CD4-positive, CD25-positive, alpha-beta regulatory T cell (primary cell): ENCODE results near the gene CD84. TPM values are rescaled to one million over a fixed set of nuclear protein-coding genes. Genes with fewer than 3 reads are reported as not detected.
A peak's percentile ranks its signal among the peaks of the same experiment; 100 is the strongest.
"Not testable (repeated sequence)": the region's sequence is repeated elsewhere in the genome, so short reads cannot be mapped to it uniquely, and the experiment has no call there.

Source experiments
- ATAC-seq, 2 donors: fragments of 150-1000 bp; cut with Tn5 transposase; one replicate each; pipeline ENCODE4 v1.10.0; 2021; ENCODE audit warnings: low read depth in 2 of 2, moderate number of reproducible peaks in 2 of 2, moderate library complexity in 1 of 2
- DNase-seq, 3 donors: peaks; one replicate each; pipeline versions ENCODE4 v3.0.0 to v3.0.0-alpha.2; 2012 to 2022; ENCODE audit warnings: mixed read lengths in 1 of 3
- H3K27ac ChIP-seq: one replicate; pipeline ENCODE4 v1.7.0; 2013; ENCODE audit warnings: mild to moderate bottlenecking, low read length; ENCODE audit not compliant: insufficient read depth, poor library complexity, severe bottlenecking
- H3K27me3 ChIP-seq: one replicate; pipeline ENCODE4 v1.7.0; 2013; ENCODE audit warnings: low read length; ENCODE audit not compliant: control insufficient read depth, insufficient read depth
- H3K36me3 ChIP-seq: one replicate; pipeline ENCODE4 v1.7.0; 2013; ENCODE audit warnings: mild to moderate bottlenecking, low read length, moderate library complexity; ENCODE audit not compliant: control insufficient read depth, insufficient read depth
- H3K4me1 ChIP-seq: 2 replicates; pipeline ENCODE4 v1.7.0; 2013; ENCODE audit warnings: mild to moderate bottlenecking, low read length; ENCODE audit not compliant: insufficient read depth, control insufficient read depth, poor library complexity, severe bottlenecking
- H3K4me3 ChIP-seq: one replicate; pipeline ENCODE4 v1.7.0; 2013; ENCODE audit warnings: low read depth, mild to moderate bottlenecking, low read length, moderate library complexity
- H3K9me3 ChIP-seq, 2 experiments: 1 replicate in 1 of 2; 2 replicates in 1 of 2; pipeline ENCODE4 v1.7.0; 2013; ENCODE audit warnings: low read length in 2 of 2, mild to moderate bottlenecking in 1 of 2, moderate library complexity in 1 of 2; ENCODE audit not compliant: control insufficient read depth in 2 of 2
- H3K27ac Mint-ChIP-seq, 3 donors: one replicate each; pipeline ENCODE4 v1.8.0; 2020 to 2022; ENCODE audit warnings: mild to moderate bottlenecking in 3 of 3, mixed read lengths in 3 of 3, moderate library complexity in 2 of 3
- H3K27me3 Mint-ChIP-seq: one replicate; pipeline ENCODE4 v1.8.0; 2022; ENCODE audit warnings: mild to moderate bottlenecking, mixed read lengths
- H3K36me3 Mint-ChIP-seq: one replicate; pipeline ENCODE4 v1.8.0; 2020; ENCODE audit warnings: mixed read lengths
- H3K4me1 Mint-ChIP-seq, 4 donors: one replicate each; pipeline ENCODE4 v1.8.0; 2020 to 2022; ENCODE audit warnings: mixed read lengths in 4 of 4, mild to moderate bottlenecking in 1 of 4
- H3K4me3 Mint-ChIP-seq, 4 donors: one replicate each; pipeline ENCODE4 v1.8.0; 2020 to 2022; ENCODE audit warnings: mild to moderate bottlenecking in 4 of 4, mixed read lengths in 4 of 4, moderate library complexity in 3 of 4
- H3K9me3 Mint-ChIP-seq, 7 donors: one replicate each; pipeline ENCODE4 v1.8.0; 2020 to 2022; ENCODE audit warnings: mixed read lengths in 7 of 7, mild to moderate bottlenecking in 3 of 7, moderate library complexity in 2 of 7
- polyA plus RNA-seq, 4 donors: library from polyadenylated mRNA; unstranded; fragments of 300-500 nt; fragmentation: Illumina TruSeq; gene quantifications; one replicate each; pipeline ENCODE4 v1.2.3, GENCODE V29; 2021
- total RNA-seq: library from RNA; stranded (reverse); gene quantifications from one replicate; pipeline ENCODE4 v1.2.3, GENCODE V29; 2022

CD84 gene, protein sequence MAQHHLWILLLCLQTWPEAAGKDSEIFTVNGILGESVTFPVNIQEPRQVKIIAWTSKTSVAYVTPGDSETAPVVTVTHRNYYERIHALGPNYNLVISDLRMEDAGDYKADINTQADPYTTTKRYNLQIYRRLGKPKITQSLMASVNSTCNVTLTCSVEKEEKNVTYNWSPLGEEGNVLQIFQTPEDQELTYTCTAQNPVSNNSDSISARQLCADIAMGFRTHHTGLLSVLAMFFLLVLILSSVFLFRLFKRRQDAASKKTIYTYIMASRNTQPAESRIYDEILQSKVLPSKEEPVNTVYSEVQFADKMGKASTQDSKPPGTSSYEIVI
- total RNA-seq (135 TPM), polyA plus RNA-seq (10 to 100 TPM; 20.7 to 36.4 (median 27.1) TPM)

DNA sequence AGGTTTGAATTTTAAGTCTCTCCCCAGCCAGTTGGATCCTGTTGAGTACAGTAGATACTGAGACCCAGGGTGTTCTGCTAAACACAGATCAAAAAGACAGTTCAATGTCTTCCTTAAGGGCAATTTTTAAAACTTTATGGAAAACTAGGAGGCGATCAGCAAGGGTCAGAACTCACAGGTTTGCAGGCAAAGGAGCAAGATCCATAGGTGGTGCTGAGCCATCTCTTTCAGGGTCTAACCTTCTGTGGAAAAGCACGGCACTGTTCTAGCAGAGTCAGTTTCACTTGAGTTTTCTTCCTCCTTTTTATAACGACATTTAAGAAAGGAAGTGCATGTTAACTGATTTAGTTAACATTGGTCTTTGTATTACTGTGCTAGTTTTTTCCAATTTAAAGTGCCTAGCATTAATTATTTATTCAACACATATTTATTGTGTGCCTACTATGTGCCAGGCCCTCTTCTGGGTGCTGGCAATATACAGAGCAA, at the start of gene CD84:
Gene CD84 (minus strand): TSS at position 281 of the 486 bp plus-strand sequence. CDS start 59 bp downstream, at position 222.
- H3K36me3 Mint-ChIP-seq: peaks cover 7% of the 10 kb centered on the region
- H3K4me3 ChIP-seq: peak within 1 kb of the TSS; percentile 96
- peaks cover 40% of the 10 kb centered on the region for H3K4me1 ChIP-seq
- peak within 1 kb of the TSS; percentile 92 to 99 (median 95) for H3K27ac Mint-ChIP-seq
- no peaks in the 10 kb centered on the region for H3K36me3 ChIP-seq
- ATAC-seq (peak; percentile 41 to 45), DNase-seq (peak in 1 of 3 donors; percentile 56)
- H3K27ac ChIP-seq: peak within 1 kb of the TSS; percentile 75
- peaks cover 40 to 76% (median 60%) of the 10 kb centered on the region in 4 donors for H3K4me1 Mint-ChIP-seq
- H3K9me3 Mint-ChIP-seq: peaks cover 0 to 10% (median 0%) of the 10 kb centered on the region in 7 donors
- no peaks in the 10 kb centered on the region for H3K27me3 ChIP-seq
- H3K9me3 ChIP-seq: no peaks in the 10 kb centered on the region
- H3K27me3 Mint-ChIP-seq: no peaks in the 10 kb centered on the region
- H3K4me3 Mint-ChIP-seq: peak within 1 kb of the TSS; percentile 93 to 94 (median 94)

DNA sequence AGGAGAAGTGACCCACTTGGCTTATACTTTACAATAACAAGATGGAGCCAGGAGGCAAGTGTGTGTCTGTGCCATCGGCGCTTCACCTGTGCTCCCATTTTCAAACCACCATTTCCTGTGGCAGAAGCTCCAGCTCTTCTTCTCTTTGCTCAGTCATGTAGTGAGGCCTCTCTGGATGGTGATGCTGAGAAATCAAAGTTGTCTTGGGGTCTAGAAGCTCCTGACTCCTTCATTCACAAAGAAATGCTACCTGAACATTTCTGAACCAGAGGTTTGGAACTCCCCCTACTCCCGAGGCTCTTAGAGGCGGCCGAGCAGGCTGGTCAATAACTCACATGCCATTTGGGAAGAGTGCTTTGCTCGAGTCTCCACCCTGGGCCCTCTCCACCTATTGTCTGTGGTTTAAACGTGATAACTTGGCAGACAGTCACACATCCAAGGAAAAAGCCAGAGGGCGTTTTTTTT, 49.5 kb upstream of the CD84 start:
- Mint-ChIP-seq H3K4me3 (peak overlapping the region; percentile 84 to 92 (median 85)), H3K27ac (peak overlapping the region; percentile 92 to 99 (median 96)), H3K36me3 (peaks cover 58% of the 10 kb centered on the region), H3K4me1 (peaks cover 62 to 99% (median 87%) of the 10 kb centered on the region in 4 donors), H3K9me3 (peaks cover 0 to 1% (median 0%) of the 10 kb centered on the region in 7 donors), H3K27me3 (no peaks in the 10 kb centered on the region)
- Histone ChIP-seq H3K4me1 (peaks cover 100% of the 10 kb centered on the region), H3K4me3 (peak overlapping the region; percentile 54), H3K27me3 (no peaks in the 10 kb centered on the region), H3K27ac (peak overlapping the region; percentile 99), H3K9me3 (no peaks in the 10 kb centered on the region), H3K36me3 (peaks cover 26% of the 10 kb centered on the region)
- ATAC-seq (peak in 1 of 2 donors; percentile 12), DNase-seq (peak in 2 of 3 donors; percentile 58 to 73)

DNA sequence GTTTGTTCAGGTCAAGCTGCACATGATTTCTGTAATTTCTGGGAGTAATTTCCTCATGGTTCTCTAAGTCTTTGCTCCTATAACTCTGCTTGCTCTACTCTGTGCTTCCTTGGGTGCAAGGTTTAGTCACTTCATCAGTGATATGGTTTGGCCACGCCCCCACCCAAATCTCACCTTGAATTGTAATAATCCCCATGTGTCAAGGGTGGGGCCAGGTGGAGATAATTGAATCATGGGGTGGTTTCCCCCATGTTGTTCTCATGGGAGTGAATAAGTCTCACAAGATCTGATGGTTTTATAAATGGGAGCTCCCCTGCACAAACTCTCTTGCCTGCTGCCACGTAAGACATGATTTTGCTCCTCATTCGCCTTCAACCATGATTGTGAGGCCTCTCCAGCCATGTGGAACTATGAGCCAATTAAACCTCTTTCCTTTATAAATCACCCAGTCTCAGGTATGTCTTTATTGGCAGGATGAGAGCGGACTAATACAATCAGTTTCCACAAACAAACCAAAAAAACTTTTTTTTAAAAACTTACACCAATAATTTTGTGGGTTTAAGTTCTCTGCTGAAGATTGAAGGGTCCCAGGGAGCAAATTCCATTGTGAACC, 48.5 kb upstream of the CD84 start:
- ATAC-seq, H3K9me3 ChIP-seq, H3K27me3 Mint-ChIP-seq, H3K9me3 Mint-ChIP-seq, H3K27me3 ChIP-seq: not testable (repeated sequence)
- Histone ChIP-seq H3K36me3 (peaks cover 21% of the 10 kb centered on the region), H3K4me3 (peak overlapping the region; percentile 72), H3K27ac (peak overlapping the region; percentile 99), H3K4me1 (peaks cover 100% of the 10 kb centered on the region)
- Mint-ChIP-seq H3K4me1 (peaks cover 65 to 99% (median 87%) of the 10 kb centered on the region in 4 donors), H3K36me3 (peaks cover 58% of the 10 kb centered on the region), H3K27ac (peak overlapping the region; percentile 91 to 96 (median 92)), H3K4me3 (peak overlapping the region; percentile 45 to 85 (median 76))
- DNase-seq: peak in 1 of 3 donors; percentile 51

DNA sequence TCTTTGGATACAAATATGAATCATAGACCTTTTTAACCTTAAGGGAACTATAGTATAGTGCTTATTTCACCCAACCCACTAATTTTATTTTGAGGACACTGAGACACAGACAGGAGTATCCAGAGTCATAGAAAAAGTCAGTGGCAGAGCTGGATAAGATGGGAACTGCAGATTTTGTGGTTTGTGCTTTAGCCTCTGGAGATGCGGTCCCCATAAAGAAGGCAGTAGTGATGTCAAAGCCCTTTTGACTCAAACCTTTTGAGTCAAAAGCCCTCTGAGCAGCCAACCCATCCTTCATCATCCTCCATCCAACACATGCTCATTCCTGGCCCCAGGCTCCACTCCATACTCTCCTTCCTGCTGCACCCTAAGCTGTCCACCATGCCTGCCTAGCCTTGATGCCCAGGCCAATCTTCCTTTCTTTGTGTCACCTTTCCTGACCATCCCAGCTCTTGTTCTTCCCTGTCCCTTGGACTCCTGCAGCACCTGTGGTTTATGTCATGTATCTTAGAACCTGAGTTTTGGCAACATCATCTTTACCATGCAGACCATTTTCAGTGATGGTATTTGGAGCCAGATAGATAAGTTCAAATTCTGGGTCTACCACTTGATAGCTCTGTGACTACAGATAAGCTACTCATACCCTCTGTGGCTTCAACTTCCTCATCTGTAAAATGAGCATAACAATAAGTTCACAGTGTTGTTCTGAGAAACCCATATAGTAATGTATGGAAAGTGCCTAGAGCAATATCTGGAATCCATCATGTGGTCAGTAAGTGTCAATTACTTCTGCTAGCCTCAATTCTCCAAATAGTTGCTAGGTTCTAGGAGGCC, 47.4 kb upstream of the CD84 start:
- H3K27ac Mint-ChIP-seq: peak overlapping the region; percentile 91 to 96 (median 92)
- no peaks in the 10 kb centered on the region for H3K9me3 ChIP-seq
- peak overlapping the region; percentile 72 for H3K4me3 ChIP-seq
- H3K4me3 Mint-ChIP-seq: peak overlapping the region; percentile 67 to 85 (median 82)
- H3K36me3 ChIP-seq: peaks cover 22% of the 10 kb centered on the region
- H3K27me3 ChIP-seq: no peaks in the 10 kb centered on the region
- H3K9me3 Mint-ChIP-seq: peaks cover 0 to 2% (median 0%) of the 10 kb centered on the region in 7 donors
- peaks cover 99% of the 10 kb centered on the region for H3K4me1 ChIP-seq
- peak overlapping the region; percentile 99 for H3K27ac ChIP-seq
- H3K27me3 Mint-ChIP-seq: no peaks in the 10 kb centered on the region
- ATAC-seq (peak; percentile 22 to 27), DNase-seq (peak in 1 of 3 donors; percentile 83)
- peaks cover 67 to 100% (median 90%) of the 10 kb centered on the region in 4 donors for H3K4me1 Mint-ChIP-seq
- peaks cover 64% of the 10 kb centered on the region for H3K36me3 Mint-ChIP-seq

DNA sequence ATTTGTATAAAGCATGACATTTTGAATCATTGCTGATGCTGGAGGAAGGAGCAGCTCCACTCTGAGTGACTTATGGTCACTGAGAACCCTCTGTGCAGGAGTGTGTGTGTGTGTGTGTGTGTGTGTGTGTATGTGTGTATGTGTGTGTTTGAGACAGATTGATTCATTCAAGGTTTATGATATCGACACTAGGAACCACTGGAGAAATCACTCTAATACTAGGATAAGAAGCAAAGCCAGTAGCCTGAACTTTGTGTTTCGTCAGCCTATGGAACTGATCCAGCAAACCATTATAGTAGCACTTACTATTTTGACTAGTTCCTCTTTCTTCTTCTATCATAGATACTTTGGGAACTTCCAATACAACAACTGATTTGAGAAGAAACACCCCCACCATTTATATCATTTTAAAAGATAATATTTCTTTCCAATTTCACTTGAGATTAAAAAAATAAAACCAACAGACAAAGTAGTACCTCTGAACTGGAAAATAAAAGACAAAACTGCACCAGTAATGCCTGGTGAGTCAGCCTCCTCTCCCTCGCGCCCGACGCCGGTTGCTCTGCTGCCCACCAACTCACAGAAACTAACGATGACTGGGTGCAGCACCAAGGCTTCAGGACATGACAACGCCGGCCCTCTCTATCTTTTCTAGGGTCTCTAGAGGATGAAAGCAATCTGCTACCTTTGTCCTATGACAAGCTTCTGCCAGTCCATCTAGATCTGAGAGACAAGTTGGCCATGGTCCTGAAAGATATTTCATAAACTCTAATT, 46.6 kb upstream of the CD84 start:
- H3K4me1 Mint-ChIP-seq: peaks cover 63 to 100% (median 88%) of the 10 kb centered on the region in 4 donors
- ATAC-seq (no peak), DNase-seq (peak in 2 of 3 donors; percentile 31 to 54)
- no peaks in the 10 kb centered on the region for H3K27me3 Mint-ChIP-seq
- H3K9me3 Mint-ChIP-seq: peaks cover 0 to 2% (median 0%) of the 10 kb centered on the region in 7 donors
- H3K4me3 ChIP-seq: peak overlapping the region; percentile 72
- no peaks in the 10 kb centered on the region for H3K27me3 ChIP-seq
- H3K27ac ChIP-seq: peak overlapping the region; percentile 99
- H3K9me3 ChIP-seq: no peaks in the 10 kb centered on the region
- H3K4me1 ChIP-seq: peaks cover 95% of the 10 kb centered on the region
- peak overlapping the region; percentile 67 to 85 (median 75) for H3K4me3 Mint-ChIP-seq
- peaks cover 59% of the 10 kb centered on the region for H3K36me3 Mint-ChIP-seq
- peaks cover 19% of the 10 kb centered on the region for H3K36me3 ChIP-seq
- H3K27ac Mint-ChIP-seq: peak overlapping the region; percentile 91 to 96 (median 92)

DNA sequence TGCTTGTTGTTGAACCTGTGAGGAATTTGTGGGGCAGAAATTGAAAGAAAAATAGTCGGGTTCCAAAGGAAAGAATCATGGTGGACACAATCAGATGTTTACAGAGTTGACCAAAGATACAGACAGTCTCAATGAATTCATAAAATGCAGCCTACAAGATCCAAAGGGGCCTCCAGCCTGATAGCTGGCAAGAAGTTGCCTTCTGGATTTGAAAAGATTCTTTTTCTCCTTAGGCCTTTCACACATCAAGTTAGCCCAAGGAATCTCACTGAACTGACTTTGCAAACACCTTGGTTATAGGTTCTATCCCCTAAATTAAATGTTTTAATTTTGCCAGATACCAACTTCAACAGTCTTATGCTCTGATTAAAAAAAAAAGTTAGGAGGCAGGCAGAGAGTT, 46.0 kb upstream of the CD84 start:
- Histone ChIP-seq H3K9me3 (no peaks in the 10 kb centered on the region), H3K4me3 (peak overlapping the region; percentile 72), H3K27ac (peak overlapping the region; percentile 99), H3K27me3 (no peaks in the 10 kb centered on the region), H3K4me1 (peaks cover 89% of the 10 kb centered on the region), H3K36me3 (peaks cover 13% of the 10 kb centered on the region)
- peaks cover 53% of the 10 kb centered on the region for H3K36me3 Mint-ChIP-seq
- no peak for ATAC-seq
- no peaks in the 10 kb centered on the region for H3K27me3 Mint-ChIP-seq
- peaks cover 58 to 96% (median 84%) of the 10 kb centered on the region in 4 donors for H3K4me1 Mint-ChIP-seq
- peak overlapping the region; percentile 67 to 93 (median 84) for H3K4me3 Mint-ChIP-seq
- DNase-seq: no peak
- peak overlapping the region; percentile 74 to 96 (median 92) for H3K27ac Mint-ChIP-seq
- peaks cover 0 to 2% (median 0%) of the 10 kb centered on the region in 7 donors for H3K9me3 Mint-ChIP-seq
